ENCODE measurements around the gene CRPPA.
"Not testable (repeated sequence)": the region's sequence is repeated elsewhere in the genome, so short reads cannot be mapped to it uniquely, and the experiment has no call there.

Gene CRPPA

DNA sequence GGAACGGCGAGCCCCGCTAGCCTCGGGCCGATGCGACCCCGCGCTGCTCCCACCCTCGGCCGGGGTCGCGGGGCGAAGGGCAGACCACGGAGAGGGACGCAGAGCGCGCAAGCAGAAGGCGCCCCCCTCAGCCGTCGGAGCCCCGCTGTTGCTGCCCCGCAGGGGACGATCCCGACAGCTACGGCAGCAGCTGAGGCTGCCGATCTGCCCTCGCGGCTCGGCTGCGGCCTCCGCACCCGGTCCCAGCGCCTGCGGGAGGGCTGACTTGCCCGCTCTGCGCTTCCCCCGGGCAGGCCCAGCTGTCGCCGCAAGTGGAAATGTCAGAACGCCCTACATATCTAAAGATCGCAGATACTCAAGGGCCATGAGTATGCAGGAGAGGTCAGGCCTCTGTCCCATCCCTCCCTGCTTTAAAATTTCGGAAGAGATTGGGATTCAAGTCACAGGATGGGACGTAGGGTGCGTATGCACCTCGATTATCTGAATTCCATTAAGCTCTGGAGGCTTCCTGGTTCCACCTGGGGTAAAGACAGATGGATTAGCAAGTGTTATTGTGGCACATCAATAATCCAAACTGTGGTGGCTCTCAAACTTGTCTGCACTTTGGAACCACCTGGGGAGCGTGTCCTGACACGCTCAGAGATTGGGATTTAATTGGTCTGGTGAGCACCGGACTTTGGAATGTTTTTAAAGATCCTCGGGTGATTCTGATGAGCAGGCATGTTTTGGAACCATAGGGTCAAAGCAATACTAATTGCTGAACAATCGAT lies at the start of gene CRPPA:
Gene CRPPA (minus strand): TSS at position 206 of the 770 bp plus-strand sequence. CDS start 216 bp downstream, outside the sequence.
- peak; percentile 3 to 17 for DNase-seq

DNA sequence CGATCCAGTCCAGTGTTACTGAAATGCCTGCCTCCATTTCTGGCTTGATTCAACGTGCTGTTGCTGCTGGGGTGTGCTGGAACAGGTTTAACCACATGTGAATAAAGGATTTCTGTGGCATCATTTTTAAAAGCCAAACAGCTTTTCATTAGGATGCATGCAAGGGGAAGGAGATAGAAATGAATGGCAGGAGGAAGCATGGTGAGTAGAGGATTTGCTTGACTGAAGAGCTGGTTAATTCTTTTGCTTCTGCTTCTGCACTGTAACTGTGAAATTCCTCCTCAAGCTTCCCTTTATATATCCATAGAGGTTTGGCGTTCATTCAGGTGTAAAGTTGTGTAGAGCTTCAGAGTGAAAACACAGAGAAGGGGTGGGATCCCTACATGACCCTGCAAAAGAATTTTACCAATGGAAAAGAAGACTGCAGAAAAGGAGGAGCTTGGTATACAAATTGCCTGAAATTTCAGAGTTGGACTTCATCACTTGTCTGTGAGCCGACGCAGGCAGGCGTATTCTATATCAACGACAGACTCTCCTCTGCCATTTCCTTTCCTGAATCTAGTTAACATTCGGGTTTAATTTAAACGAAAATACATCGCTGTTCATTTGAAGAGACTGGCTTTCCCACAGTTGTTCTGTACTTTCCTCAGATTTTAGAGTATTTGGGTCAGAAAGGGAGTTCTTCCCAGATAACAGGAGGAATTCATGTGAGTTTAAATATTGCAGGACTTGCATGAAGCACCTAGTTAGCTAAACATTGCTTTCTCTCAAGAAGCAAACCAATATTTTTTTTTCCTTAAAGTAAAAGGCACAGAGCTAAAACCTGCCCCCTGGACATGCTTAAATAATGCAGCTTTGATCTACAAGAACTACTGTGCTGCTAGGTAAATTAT lies 44.4 kb upstream of the CRPPA start, which contains the start of gene SOSTDC1:
Gene SOSTDC1 (minus strand): TSS at position 270 of the 893 bp plus-strand sequence. CDS start 70 bp downstream, at position 200.
- no peak for DNase-seq

DNA sequence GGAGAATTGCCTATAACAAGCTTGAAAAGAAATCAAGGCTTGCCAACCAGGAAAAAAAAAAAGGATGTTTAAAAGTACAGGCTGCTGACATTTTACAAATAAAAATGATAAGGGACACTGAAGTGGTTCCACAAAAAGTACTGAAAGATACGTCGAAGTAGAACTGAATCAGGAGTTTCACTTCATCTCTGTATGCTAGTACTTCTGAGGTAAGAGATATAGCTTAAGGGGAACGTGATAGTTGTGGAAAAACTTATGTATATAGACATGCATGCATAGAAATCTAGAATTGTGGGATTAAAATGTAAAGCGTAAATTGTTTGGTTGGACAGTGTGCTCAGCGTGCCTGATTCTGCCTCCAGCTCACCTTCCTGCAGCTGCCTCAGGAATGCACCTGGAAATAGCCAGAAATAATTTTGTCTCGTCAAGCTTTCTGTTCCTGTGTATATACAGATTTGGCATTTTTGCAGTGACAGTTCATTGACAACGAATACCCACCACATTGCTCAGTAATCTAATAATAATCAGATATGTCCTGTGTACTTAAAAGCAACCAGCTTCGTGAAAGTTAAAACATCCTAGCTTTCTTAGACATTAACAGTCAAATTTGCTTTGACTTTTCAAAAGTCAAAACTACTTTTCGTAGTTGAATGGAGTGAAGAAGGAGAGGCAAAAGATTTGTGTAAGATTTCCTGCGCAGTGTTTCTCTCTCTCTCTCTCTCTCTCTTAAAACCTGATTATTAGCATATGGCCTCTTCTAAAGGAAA lies 42.8 kb upstream of the CRPPA start:
- DNase-seq: no peak

DNA sequence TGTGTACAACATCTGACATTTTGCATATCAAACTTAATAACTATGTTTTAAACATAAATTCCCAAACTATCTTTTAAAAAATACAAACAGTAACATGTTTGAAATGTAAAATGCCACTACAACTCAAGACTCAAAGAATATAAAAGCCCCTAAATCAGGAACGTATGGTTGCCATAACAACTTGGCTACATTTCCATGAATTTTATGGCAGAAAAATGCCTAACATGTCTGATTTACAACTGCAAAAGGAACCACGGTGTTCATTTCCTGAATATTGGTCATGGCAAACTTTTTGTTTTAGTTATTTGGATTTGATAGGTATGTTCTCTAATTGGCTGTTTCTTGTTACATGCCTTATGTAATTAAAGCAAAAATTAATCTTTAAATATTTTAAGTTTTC lies 42.2 kb upstream of the CRPPA start:
- no peak for DNase-seq

DNA sequence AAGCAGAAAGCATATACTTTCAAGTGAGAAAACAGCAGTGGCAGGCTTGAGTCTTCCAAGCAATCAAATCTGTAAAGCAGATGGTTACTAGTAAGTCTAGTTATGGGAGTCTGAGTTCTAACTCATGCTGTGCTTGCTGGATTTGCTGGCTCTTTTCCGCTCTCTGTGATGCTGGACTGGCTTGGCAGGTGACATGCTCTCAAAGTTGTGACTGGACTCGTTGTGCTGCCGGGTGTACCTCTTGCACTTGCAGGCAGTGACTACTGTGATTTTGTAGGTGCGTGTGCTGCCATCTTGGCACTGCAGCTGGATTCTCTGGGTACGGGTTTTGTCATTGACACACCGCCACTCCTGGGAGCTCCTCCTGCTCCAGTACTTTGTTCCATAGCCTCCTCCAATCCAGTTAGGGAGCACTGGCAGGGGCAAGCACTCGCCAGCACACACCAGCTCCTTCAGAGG lies 41.1 kb upstream of the CRPPA start:
- DNase-seq: no peak

DNA sequence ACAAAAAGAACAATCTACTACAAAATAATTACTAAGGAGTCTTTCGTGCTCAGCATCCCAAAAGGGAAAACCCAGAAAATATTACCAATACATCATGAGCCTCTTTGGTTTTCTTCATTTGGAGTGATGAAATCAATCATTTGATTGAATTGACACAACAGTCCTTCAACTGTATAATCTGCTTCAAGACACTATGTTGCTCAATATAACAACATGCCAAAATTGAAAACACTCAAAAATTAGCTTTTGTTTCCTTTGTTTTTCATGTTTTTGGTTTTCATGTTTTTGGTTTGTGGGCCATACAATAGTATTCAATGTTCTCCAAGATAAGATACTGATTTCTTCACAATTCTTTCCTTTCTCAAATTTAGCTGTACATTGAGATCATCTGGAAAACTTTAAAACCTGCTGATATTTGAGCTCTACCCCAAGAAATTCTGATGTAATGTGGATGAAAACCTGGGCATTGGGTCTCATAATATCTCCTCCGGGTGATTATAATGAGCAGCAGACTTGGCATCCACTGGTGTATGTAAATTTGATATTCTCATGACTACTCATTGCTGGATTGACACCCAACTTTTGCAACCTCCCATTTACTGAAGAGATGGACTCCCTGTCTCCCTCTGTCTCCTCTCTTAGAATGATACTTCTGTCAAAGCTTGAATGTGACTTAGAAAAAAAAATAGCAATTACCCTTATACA lies 39.6 kb upstream of the CRPPA start:
- DNase-seq: no peak

DNA sequence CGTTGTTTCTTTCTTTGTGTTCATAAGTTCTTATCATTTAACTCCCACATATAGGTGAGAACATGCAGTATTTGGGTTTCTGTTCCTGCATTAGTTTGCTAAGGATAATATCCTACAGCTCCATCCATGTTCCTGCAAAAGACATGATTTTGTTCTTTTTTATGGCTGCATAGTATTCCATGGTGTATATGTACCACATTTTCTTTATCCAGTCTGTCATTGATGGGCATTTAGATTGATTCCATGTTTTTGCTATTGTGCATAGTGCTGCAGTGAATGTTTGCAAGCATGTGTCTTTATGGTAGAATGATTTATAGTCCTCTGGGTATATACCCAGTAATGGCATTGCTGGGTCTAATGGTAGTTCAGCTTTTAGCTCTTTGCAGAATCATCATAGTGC lies 35.0 kb upstream of the CRPPA start:
- not testable (repeated sequence) for DNase-seq

DNA sequence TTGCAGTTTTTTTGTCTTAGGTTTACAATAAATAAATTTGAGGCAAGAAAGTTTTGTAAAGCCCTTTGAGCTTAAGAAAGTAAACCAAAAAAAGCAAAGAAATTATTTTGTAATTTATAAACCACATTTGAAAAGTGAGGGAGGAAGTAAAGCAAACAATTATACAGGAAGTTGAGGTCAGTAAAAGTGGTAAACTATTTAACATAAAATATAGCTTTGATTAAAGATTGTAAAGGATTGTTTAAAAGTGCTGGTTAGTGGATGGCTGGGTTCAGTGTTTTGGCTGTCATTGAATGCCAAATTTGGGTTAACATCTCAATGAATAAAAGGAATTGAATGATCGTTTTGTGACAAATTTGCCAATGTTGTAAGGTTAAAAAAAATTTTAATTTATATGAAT lies 34.3 kb upstream of the CRPPA start:
- DNase-seq: no peak

DNA sequence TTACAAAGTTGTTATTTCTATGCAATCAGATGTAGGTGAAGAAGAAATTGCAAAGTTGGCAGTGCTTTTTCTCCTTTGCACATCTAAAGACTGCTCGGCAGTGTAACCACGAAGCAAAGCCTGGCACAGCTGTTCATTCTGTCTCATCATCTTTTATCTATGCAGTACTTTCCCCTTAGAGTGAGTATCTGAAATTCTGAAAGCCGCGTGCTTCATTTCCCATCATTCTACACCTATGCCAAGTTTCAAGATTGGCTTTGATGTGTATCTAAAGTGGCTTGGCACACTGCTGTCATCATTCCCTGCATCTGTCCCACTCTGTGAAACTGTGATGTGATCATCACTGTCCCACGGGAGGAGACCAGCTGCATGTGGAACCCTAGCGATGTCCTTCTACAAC lies 29.0 kb upstream of the CRPPA start:
- DNase-seq: no peak

DNA sequence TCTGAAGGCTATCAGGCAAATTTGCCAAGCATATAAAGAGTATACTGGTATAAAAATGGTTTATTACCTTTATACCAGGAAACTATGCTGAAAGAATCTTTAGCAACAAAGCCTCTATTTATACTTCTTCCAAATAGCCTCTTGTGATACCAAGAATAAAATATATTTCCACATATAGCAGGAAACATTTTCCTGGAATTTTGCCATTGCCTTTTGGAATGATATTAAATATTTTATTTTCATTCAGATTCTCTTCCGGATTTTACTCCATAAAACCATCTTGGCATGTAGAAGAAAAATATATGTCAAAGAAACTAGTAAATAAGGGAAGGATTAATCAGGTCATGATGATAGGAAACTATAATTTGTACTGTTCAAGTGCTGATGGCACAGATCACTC lies 26.5 kb upstream of the CRPPA start:
- no peak for DNase-seq

DNA sequence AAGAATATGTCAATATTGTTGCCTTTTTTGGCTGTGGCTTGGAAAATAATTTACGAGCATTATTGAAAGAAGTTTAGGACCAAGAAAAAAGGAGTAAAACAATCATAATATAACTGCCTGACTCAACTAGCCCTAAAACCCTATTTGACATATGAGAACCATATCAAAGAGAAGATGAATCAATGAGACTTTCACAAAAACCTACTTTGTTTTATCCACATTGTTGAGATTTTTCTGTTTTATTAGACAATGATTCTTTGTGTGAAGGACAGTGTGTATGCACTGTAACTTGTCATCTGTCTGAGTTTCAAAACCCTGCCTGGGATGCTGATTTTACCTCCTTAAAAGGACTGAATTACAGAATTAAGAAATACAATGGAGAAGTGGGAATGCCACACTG lies 25.2 kb upstream of the CRPPA start:
- DNase-seq: no peak

DNA sequence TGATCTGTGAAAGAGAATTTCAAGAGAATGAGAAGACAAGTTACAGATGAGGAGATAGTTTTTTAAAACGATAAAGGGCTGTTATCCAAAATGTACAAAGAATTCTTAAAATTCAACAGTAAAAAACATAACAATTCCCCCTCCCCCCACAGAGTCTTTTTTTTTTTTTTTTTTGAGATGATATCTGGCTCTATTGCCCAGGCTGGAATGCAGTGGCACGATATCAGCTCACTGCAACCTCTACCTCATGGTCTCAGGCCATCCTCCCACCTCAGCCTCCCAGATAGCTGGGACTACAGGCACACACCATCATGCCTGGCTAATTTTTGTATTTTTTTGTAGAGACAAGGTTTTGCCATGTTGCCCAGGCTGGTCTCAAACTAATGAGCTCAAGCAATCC lies 22.5 kb upstream of the CRPPA start:
- DNase-seq: not testable (repeated sequence)

DNA sequence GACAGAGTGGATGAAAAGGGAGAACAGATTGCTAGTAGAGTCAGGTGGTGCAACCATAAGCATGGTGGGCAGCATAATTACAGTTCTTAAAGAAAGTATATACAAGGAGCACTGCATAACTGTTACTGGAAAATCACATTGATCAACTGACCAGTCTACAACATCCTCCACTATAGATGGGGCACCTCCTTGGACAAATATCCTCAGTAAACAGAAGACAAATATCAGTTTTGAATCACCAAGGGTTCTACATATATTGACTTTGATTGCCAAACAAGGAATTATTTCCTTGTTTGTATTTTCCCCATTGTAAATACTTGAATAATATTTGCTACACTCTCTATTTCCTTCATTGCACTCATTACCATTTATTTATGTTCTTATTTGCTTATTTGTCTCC lies 17.6 kb upstream of the CRPPA start:
- DNase-seq: no peak

DNA sequence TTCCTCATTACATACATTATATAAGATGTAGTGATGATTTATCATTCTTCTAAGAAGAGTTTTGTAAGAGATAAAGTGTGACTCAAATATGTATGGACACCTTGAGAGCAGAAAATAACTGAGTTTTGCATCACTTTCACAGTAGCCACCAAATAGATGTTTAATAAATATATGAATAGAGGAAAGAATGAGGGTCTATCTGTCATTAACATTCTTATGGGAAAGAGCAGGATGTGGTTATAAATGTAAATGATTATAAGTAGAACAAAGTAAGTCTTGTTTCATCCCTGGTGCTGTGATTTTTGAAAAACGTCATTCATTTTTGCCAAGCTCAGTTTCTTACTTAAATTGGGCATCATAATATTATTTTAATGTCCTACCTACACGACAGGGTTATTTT lies 15.0 kb upstream of the CRPPA start:
- DNase-seq: no peak

DNA sequence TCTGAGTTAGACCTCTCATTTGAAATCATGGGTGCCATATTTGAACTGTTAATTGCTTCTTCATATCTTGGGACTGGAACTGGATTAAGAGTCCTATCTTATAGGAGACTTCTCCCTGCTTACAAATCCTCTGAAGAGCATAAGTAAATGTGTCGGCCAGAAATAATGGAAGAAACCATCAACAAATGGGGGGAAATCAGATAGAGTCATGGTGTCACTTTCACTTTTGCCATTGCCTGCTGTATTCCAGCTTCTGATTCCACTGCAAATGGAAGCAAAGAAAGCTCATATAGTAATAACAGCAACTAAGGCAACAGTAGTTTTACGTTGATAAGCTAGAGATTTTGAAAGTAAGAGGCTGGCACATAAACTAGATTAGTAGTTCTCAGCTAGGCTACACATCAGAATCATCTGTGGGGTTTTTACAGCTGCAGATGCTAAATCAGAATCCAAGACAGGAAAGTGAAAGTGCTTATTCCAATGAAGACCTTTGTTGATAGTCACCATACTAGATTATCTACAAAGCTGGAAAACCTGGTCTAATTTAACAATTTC lies 12.3 kb upstream of the CRPPA start:
- DNase-seq: no peak

DNA sequence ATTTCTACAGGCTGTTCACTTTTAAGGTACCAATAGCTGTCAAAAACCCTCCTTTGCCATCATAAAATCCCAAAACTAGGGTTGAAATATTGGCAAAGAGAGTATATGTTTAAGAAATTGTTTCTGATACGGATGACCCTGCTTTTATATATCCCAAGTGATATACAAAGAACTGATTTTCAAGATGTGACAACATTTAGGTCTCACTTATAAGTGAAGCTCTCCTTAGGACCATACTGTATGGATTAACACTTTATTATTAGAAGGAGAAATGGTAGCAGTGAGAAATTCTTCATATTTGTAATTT lies 11.0 kb upstream of the CRPPA start:
- DNase-seq: no peak

DNA sequence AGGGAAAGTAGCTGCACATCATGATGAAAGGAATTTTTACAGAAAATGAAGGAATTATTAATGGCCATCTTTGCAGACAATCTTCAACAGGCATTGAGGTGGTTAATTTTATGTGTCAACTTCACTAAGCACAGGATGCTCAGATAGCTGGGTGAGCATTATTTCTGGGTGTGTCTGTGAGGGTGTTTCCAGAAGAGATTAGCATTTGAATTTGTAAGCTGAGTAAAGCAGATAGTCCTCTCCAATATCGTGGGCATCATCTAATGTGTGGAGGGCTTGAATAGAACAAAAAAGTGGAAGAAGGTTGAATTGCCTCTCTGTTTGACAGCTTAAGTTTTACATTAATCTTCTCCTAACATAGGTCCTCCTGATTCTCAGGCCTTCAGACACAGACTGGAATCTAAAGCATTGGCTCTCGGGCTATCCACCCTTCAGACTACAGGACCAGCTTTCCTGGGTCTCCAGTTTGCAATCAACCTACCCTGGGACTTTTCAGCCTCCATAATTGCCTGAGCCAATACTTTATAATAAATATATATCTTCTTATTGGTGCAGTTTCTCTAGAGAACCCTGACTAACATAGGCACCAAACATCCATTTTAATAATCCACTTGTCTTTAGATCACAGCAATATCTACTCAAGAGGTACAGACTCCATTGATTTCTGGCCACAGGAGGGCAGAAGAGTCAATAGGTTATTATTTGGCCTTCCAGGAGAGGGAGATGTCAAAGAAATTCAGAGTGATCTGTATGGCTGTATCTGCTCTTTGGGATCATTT lies 10.5 kb upstream of the CRPPA start:
- no peak for DNase-seq

DNA sequence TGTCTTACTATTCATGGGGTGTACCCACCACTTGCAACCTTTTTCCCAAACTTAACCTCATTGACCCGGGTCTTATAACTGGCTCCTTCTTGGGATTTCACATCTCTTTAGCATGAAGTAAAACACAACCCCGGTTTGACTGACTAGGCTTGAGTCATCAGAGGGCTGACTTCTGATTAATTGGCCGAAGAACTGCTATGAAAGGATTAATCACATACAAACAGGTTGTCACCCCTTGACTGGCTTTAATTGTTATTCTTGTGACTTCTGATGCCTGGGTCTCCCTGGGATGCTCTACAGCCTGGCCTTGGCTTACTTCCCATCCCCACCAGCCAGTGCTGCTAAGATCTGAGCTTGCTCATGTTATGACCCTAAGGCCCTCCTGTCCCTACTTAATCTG lies 8.8 kb upstream of the CRPPA start:
- no peak for DNase-seq

DNA sequence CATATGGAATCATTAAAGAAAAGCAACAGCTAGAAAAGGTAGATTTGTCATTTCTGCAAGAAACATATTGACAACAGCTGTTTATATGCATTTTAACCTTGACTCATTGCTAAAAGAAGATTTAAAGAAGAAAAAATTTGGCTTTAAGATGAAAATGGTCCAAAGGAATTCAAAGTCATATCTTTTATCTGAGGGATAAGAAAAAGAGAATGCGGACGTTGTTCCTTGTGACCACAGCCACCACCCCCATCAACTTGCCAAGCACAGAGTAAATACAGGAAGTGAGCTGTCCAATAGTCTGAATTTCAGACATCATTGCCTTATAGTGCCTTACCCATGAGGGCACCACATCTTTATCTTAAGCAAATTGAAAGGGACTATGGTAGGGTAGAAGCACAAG lies 7.3 kb upstream of the CRPPA start:
- no peak for DNase-seq

DNA sequence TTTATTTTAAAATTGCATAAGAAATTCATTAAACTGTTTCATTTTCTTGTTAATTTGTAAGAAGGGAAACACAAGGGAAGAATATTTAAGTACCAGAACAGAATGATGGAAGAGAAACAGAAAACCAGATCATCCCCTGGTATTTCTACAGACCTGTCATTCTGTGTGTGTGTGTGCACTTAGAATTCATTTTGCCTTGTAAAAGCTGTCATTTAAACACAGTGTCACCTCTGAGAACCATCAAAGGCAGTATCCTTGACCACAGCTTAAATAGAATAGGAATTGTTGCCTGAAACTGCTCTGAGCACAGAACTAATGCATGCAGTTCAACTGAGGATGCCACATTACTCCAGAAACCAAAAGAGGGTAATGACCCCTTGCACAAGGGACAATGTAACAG lies 6.8 kb upstream of the CRPPA start:
- no peak for DNase-seq

DNA sequence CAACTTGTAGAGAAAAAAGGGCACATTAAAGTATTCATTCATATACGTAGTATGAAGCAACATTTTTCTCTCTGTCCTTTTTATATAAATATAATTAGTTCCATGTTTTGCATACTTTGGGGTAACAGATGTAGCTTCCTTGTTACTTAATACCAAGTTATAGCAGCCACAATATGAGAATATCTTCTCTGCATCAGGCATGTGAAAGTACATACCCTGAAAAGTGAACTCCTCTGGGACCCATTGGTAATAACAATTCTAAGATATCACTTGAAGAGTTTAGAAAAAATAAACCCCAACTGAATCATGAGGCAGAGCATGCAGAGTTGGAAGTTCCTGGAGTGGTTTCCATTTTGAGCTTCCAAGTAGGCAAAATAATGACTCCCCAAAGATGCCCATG lies 2.4 kb upstream of the CRPPA start:
- DNase-seq: no peak

DNA sequence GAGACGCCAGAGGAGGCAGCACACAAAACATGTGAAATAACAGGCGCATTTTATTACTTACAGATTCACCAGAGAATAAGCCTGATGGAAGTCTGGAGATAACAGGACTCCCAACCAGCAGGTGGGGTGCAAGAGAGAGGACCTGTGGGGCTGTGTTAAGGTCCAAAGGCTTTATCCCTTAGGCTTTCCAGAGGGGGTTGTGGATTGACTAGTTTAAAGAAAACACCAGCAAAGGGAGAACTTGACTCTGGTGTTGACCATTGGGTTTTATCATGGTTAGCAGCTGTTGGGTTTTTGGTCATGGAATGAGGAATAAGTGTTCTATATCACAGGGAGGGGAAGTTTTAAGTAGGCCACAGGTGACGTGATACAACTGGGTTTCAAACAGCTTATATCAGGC lies 1.6 kb upstream of the CRPPA start:
- DNase-seq: no peak

Data from activated CD4-positive, alpha-beta T cell treated with anti-CD3 and anti-CD28 coated beads, Interleukin-2, amount 50 U/mL, for 4 hours (primary cell).